Omental fat pad (tissue), 4 donors: ENCODE results near the gene TLDC2. TPM values are rescaled to one million over a fixed set of nuclear protein-coding genes. Genes with fewer than 3 reads are reported as not detected.
"Not testable (repeated sequence)": the region's sequence is repeated elsewhere in the genome, so short reads cannot be mapped to it uniquely, and the experiment has no call there.

Source experiments
- ATAC-seq: fragments of 150-250 bp; one replicate; pipeline ENCODE4 v1.9.1; 2016; ENCODE audit warnings: mild to moderate bottlenecking, moderate library complexity; ENCODE audit not compliant: low FRiP score
- DNase-seq: peaks from one replicate; pipeline ENCODE4 v3.0.0-alpha.2; 2019; ENCODE audit warnings: low spot score
- total RNA-seq, 4 donors: library from RNA; depleted of rRNA; stranded (reverse); fragments of >200 nt; gene quantifications; one replicate each; pipeline ENCODE4 v1.1.0, GENCODE V29; 2016
- TF ChIP-seq, protein P1 (sequence below), 3 donors: fragments of 450-650 bp; IDR thresholded peaks; one replicate each; pipeline ENCODE4 v1.5.1; 2016 to 2017; ENCODE audit warnings: antibody characterized with exemption in 3 of 3, mild to moderate bottlenecking in 3 of 3, moderate library complexity in 2 of 3

The TLDC2 gene
- total RNA-seq, 4 donors from 2014 or later, result 0.63 TPM; not detected in 3

GRCh38 chr20:36833275-36834020 lies 42.5 kb upstream of the TLDC2 start:
- no peak for DNase-seq
- ATAC-seq, result no peak
- TF ChIP-seq, protein P1, sequence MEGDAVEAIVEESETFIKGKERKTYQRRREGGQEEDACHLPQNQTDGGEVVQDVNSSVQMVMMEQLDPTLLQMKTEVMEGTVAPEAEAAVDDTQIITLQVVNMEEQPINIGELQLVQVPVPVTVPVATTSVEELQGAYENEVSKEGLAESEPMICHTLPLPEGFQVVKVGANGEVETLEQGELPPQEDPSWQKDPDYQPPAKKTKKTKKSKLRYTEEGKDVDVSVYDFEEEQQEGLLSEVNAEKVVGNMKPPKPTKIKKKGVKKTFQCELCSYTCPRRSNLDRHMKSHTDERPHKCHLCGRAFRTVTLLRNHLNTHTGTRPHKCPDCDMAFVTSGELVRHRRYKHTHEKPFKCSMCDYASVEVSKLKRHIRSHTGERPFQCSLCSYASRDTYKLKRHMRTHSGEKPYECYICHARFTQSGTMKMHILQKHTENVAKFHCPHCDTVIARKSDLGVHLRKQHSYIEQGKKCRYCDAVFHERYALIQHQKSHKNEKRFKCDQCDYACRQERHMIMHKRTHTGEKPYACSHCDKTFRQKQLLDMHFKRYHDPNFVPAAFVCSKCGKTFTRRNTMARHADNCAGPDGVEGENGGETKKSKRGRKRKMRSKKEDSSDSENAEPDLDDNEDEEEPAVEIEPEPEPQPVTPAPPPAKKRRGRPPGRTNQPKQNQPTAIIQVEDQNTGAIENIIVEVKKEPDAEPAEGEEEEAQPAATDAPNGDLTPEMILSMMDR (IDR thresholded peaks at IDR 0.05), result no peak

DNA sequence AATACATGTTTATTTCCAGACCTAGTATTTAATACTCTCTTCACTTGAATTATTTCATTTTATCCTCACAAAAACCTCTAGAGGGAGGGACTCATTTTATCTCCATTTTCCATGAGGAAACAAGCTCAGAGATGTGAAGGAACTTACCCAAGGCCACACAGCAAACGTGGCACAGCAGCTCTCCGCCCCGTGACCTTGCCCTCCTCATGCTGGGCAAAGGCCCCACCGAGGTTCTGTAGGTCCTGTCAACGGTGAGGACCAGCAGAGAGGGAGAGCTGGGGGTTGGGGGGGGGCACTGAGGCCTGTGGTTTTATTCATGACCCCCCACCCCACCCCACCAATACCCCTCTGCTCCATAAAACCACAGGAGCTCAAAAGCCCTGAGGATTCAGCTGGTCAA lies 40.9 kb upstream of the TLDC2 start:
- TF ChIP-seq, protein P1 (IDR thresholded peaks at IDR 0.05), result no peak

DNA sequence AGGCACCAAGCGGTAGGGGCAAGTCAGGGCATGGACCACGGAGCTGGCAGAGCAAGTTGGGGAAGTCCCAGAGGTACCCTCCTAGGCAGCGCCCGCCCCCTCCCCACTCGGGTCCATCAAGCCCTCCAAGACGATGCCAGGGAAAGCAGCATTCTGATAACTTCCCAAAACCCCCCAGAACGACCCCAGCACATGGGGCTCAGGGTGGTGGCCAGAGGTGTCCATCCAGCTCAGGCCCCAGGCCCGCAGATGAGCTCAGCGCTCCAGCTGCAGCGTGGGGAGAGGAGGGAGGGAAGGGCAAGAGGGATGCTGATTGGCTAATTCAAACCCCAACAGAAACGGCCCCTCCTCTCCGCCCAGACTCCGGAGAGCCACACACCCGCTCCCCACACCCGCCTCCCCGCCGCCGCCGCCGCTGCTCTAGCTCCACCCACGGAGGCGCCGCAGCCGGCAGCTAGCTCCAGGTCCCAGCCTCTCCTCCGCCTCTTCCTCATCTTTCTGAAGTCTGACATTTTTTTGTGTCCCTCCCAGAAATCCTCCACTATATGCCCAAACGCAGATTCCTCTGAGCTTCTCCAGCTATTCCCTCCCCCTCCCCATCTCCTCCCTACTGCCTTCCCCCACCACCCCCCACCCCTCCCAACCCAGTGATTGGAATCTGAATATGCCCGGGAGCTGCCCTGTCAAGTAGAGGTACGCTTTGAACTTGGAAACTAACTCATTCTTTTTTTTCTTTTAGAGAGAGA lies 40.3 kb upstream of the TLDC2 start:
- ATAC-seq (peak; percentile 96), DNase-seq (peak; percentile 66)
- TF ChIP-seq, protein P1 (IDR thresholded peaks at IDR 0.05), result no peak

More for the DNA sequence above, 40.9 kb upstream of the TLDC2 start:
- ATAC-seq, result no peak
- DNase-seq, result no peak

DNA sequence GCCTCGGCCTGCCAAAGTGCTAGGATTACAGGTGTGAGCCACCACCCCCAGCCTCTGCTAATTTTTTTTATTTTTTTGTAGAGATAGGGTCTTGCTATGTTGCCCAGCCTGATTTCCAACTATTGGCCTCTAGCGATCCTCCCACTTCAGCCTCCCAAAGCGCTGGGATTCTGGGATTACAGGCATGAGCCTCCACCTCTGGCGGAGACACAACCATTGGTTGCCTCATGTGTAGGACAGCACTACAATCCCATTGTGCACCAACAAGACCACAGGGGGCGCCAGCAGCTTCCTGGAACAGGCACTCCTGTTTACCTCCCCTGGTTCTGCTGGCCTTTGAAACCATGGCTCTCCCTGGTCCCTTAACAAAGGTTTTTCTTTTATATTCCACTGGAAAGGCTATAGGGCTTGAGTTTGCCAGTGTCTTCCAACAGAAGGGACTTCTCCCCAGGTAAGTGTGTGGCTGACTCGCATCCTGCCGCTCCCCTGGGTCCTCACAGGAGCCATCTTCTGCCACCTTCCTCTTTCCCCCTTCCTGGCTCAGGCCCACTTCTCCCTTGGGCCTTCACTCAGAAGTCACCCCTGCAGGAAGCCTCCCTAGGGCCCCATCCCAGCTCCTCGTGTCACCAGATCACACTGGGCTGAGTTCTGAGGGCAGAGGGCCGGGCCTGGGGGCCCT lies 39.2 kb upstream of the TLDC2 start:
- DNase-seq, result no peak
- TF ChIP-seq, protein P1 (IDR thresholded peaks at IDR 0.05), result no peak

GRCh38 chr20:36838376-36838775 lies 37.6 kb upstream of the TLDC2 start:
- ATAC-seq, DNase-seq: not testable (repeated sequence)

More for the DNA sequence above, 39.2 kb upstream of the TLDC2 start:
- ATAC-seq, result no peak

DNA sequence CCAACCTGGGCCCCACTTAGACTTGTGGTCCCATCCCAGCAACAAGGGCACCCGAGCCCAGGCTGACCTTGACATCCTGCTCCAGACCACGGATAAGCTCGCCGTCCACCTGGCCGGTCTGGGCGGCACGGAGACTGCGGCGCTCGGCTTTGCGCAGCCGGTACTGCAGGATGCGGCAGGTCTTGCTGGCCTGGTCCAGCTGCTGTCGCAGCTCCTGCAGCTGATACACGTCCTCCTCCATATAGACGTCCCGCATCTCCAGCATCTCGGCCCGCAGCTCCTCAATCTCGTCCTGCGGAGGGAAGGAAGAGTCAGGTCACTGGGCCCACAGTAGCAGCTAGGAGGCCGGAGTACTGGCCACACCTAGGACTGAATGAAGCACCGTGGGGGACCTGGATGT lies 36.8 kb upstream of the TLDC2 start:
- TF ChIP-seq, protein P1 (IDR thresholded peaks at IDR 0.05), result no peak
- DNase-seq (no peak), ATAC-seq (no peak)

DNA sequence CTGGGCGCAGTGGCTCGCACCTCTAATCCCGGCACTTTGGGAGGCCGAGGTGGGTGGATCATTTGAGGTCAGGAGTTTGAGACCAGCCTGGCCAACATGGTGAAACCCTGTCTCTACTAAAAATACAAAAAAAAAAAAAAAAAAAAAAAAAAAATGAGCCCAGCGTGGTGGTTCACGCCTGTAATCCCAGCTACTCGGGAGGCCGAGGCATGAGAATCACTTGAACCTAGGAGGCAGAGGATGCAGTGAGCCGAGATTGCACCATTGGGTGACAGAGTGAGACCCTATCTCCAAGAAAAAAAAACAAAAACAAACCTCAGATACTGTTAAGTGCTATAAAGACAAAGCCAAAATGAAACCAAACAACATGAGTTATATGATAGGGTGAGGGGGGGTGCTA lies 34.9 kb upstream of the TLDC2 start:
- not testable (repeated sequence) for ATAC-seq, DNase-seq
